Suprapubic skin (tissue), 4 donors: Measurements from ENCODE around the gene SKA3. TPM values are rescaled to one million over a fixed set of nuclear protein-coding genes. Genes with fewer than 3 reads are reported as not detected.
"Not testable (repeated sequence)": the region's sequence is repeated elsewhere in the genome, so short reads cannot be mapped to it uniquely, and the experiment has no call there.

Experiments used
- DNase-seq, 2 donors: peaks; one replicate each; pipeline ENCODE4 v3.0.0-alpha.2; 2019; ENCODE audit warnings: low spot score in 2 of 2
- H3K27ac ChIP-seq: fragments of 200-600 bp; sonication (generic); one replicate; pipeline ENCODE4 v1.5.1; 2019
- H3K27me3 ChIP-seq: fragments of 200-600 bp; sonication (generic); one replicate; pipeline ENCODE4 v1.5.1; 2019
- H3K36me3 ChIP-seq: fragments of 200-600 bp; sonication (generic); one replicate; pipeline ENCODE4 v1.5.1; 2019
- H3K4me1 ChIP-seq: fragments of 200-600 bp; sonication (generic); one replicate; pipeline ENCODE4 v1.5.1; 2019
- H3K4me3 ChIP-seq: fragments of 200-600 bp; sonication (generic); one replicate; pipeline ENCODE4 v1.5.1; 2019; ENCODE audit warnings: mild to moderate bottlenecking
- H3K9me3 ChIP-seq: fragments of 200-600 bp; sonication (generic); one replicate; pipeline ENCODE4 v1.5.1; 2019
- CTCF ChIP-seq, 2 donors: fragments of 200-600 bp in 1 of 2; fragments of 450-650 bp in 1 of 2; sonication (generic) in 1 of 2; IDR thresholded peaks; one replicate each; pipeline ENCODE4 v1.5.1; 2016 to 2019; ENCODE audit warnings: antibody characterized with exemption in 2 of 2, mild to moderate bottlenecking in 1 of 2, moderate library complexity in 1 of 2
- EP300 ChIP-seq: sonication (generic); formaldehyde crosslinking; IDR thresholded peaks from one replicate; pipeline ENCODE4 v1.6.1; 2017; ENCODE audit warnings: antibody characterized with exemption
- POLR2A ChIP-seq, 2 donors: fragments of 450-650 bp; IDR thresholded peaks; one replicate each; pipeline ENCODE4 v1.6.1; 2017; ENCODE audit warnings: antibody characterized with exemption in 2 of 2, mild to moderate bottlenecking in 2 of 2, moderate library complexity in 2 of 2
- POLR2AphosphoS5 ChIP-seq, 3 donors: sonication (generic); formaldehyde crosslinking; IDR thresholded peaks; one replicate each; pipeline ENCODE4 v1.6.1; 2017; ENCODE audit warnings: antibody characterized with exemption in 3 of 3
- WGBS: methylation state at CpG from one replicate; pipeline ENCODE4 v1.1.5; 2018; 5-methylcytosine and 5-hydroxymethylcytosine counted together
- total RNA-seq, 4 donors: library from RNA; depleted of rRNA; stranded (reverse); fragments of >200 nt; gene quantifications; one replicate each; pipeline ENCODE4 v1.1.0, GENCODE V29; 2016

SKA3 gene
- total RNA-seq, result 1 to 10 TPM in 3 of 4 donors, under 1 TPM in 1; 0.95 to 3.0 (median 2.2) TPM

GRCh38 chr13:21176215-21176981 lies at the start of gene SKA3, which contains the start of gene MRPL57:
SKA3 (minus strand) TSS chr13:21176552; CDS start chr13:21176477, 75 bp downstream.
MRPL57 (plus strand) TSS chr13:21176658; CDS start chr13:21176917, 259 bp downstream.
- WGBS, result 0% methylated on average over 1 of the region's 93 CpGs
- Histone ChIP-seq H3K27me3 (no peaks in the 10 kb centered on the region), H3K9me3 (no peaks in the 10 kb centered on the region), H3K27ac (peak within 1 kb of the TSS; percentile 97), H3K4me1 (peaks cover 17% of the 10 kb centered on the region), H3K36me3 (no peaks in the 10 kb centered on the region), H3K4me3 (peak within 1 kb of the TSS; percentile 71)
- TF ChIP-seq CTCF (IDR thresholded peaks at IDR 0.05), result peak in 1 of 2 donors; percentile 16
- no peak for TF ChIP-seq EP300
- peak; percentile 31 to 78 for TF ChIP-seq POLR2A (IDR thresholded peaks at IDR 0.05)
- peak in 2 of 3 donors; percentile 58 to 74 for TF ChIP-seq POLR2AphosphoS5 (IDR thresholded peaks at IDR 0.05)
- DNase-seq, result peak; percentile 91 to 94

- WGBS, result 76% methylated on average over 6 of the region's 6 CpGs
- no peak overlapping the region for H3K4me3 ChIP-seq
- H3K36me3 ChIP-seq, result no peaks in the 10 kb centered on the region
- no peaks in the 10 kb centered on the region for H3K27me3 ChIP-seq
- no peak for TF ChIP-seq POLR2AphosphoS5 (IDR thresholded peaks at IDR 0.05)
- H3K4me1 ChIP-seq, result no peaks in the 10 kb centered on the region
- no peaks in the 10 kb centered on the region for H3K9me3 ChIP-seq
- no peak overlapping the region for H3K27ac ChIP-seq
- no peak for DNase-seq
These were observed 48.7 kb upstream of the SKA3 start for GRCh38 chr13:21225082-21225481.

GRCh38 chr13:21221268-21221667 lies 44.9 kb upstream of the SKA3 start:
- Histone ChIP-seq H3K4me3 (no peak overlapping the region), H3K9me3 (no peaks in the 10 kb centered on the region), H3K4me1 (no peaks in the 10 kb centered on the region), H3K27ac (no peak overlapping the region), H3K27me3 (no peaks in the 10 kb centered on the region), H3K36me3 (no peaks in the 10 kb centered on the region)
- no peak for DNase-seq
- TF ChIP-seq EP300 (no peak), POLR2A (IDR thresholded peaks at IDR 0.05) (no peak), POLR2AphosphoS5 (IDR thresholded peaks at IDR 0.05) (no peak), CTCF (IDR thresholded peaks at IDR 0.05) (no peak)

- 78% methylated on average over 3 of the region's 3 CpGs for WGBS
- not testable (repeated sequence) for H3K4me1 ChIP-seq, H3K27ac ChIP-seq, H3K4me3 ChIP-seq, DNase-seq, H3K9me3 ChIP-seq, H3K27me3 ChIP-seq, H3K36me3 ChIP-seq
These were observed 43.4 kb upstream of the SKA3 start for GRCh38 chr13:21219716-21220115.

GRCh38 chr13:21219036-21219381 lies 42.7 kb upstream of the SKA3 start:
- Histone ChIP-seq H3K4me3 (no peak overlapping the region), H3K4me1 (no peaks in the 10 kb centered on the region), H3K27me3 (peaks cover 3% of the 10 kb centered on the region), H3K36me3 (no peaks in the 10 kb centered on the region), H3K9me3 (no peaks in the 10 kb centered on the region), H3K27ac (no peak overlapping the region)
- 77% methylated on average over 3 of the region's 3 CpGs for WGBS
- TF ChIP-seq CTCF (IDR thresholded peaks at IDR 0.05), result no peak
- TF ChIP-seq POLR2AphosphoS5 (IDR thresholded peaks at IDR 0.05), result no peak
- TF ChIP-seq POLR2A (IDR thresholded peaks at IDR 0.05), result no peak
- TF ChIP-seq EP300, result no peak
- DNase-seq, result no peak

GRCh38 chr13:21218351-21219035 lies 42.1 kb upstream of the SKA3 start:
- no peaks in the 10 kb centered on the region for H3K9me3 ChIP-seq
- TF ChIP-seq POLR2A (IDR thresholded peaks at IDR 0.05) (no peak), EP300 (no peak), CTCF (IDR thresholded peaks at IDR 0.05) (no peak), POLR2AphosphoS5 (IDR thresholded peaks at IDR 0.05) (no peak)
- no peak for DNase-seq
- no peak overlapping the region for H3K27ac ChIP-seq
- H3K4me1 ChIP-seq, result no peaks in the 10 kb centered on the region
- no peak overlapping the region for H3K4me3 ChIP-seq
- H3K27me3 ChIP-seq, result peaks cover 3% of the 10 kb centered on the region
- H3K36me3 ChIP-seq, result no peaks in the 10 kb centered on the region
- 69% methylated on average over 7 of the region's 7 CpGs for WGBS
